GM13977 (cell line): ENCODE results near the gene PDGFRB.

Source experiments
- DNase-seq: peaks from one replicate; pipeline ENCODE4 v3.0.0; 2012; ENCODE audit warnings: low spot score
- in situ Hi-C: fragments of 300-500 bp; cut with MboI; formaldehyde crosslinking; loops from one replicate; pipeline ENCODE4 v1.12.0; 2022; ENCODE audit warnings: low sequenced_read_pairs, low pct_unique_long_range_greater_than_20kb, mixed read lengths, inconsistent platforms; ENCODE audit not compliant: unreplicated experiment
- TF ChIP-seq, protein P1 (sequence below): IDR thresholded peaks from 2 replicates; pipeline ENCODE4 v1.5.1; 2012; ENCODE audit warnings: mild to moderate bottlenecking, control low read depth; ENCODE audit not compliant: insufficient read depth; ENCODE audit errors: extremely low read depth, missing control alignments

Gene PDGFRB

GRCh38 chr5:150173161-150173560 lies 17.5 kb upstream of the PDGFRB start:
- TF ChIP-seq, protein P1, sequence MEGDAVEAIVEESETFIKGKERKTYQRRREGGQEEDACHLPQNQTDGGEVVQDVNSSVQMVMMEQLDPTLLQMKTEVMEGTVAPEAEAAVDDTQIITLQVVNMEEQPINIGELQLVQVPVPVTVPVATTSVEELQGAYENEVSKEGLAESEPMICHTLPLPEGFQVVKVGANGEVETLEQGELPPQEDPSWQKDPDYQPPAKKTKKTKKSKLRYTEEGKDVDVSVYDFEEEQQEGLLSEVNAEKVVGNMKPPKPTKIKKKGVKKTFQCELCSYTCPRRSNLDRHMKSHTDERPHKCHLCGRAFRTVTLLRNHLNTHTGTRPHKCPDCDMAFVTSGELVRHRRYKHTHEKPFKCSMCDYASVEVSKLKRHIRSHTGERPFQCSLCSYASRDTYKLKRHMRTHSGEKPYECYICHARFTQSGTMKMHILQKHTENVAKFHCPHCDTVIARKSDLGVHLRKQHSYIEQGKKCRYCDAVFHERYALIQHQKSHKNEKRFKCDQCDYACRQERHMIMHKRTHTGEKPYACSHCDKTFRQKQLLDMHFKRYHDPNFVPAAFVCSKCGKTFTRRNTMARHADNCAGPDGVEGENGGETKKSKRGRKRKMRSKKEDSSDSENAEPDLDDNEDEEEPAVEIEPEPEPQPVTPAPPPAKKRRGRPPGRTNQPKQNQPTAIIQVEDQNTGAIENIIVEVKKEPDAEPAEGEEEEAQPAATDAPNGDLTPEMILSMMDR: no peak
- DNase-seq: no peak
- in situ Hi-C loops: no loop called here

- TF ChIP-seq, protein P1: no peak
- DNase-seq: no peak
- in situ Hi-C loops: no loop called here
Measured at GRCh38 chr5:150172556-150172955, 16.9 kb upstream of the PDGFRB start.

GRCh38 chr5:150172145-150172544 lies 16.5 kb upstream of the PDGFRB start:
- no peak for DNase-seq
- in situ Hi-C loops: no loop called here
- TF ChIP-seq, protein P1: no peak

- no peak for DNase-seq
- TF ChIP-seq, protein P1: no peak
- in situ Hi-C loops: no loop called here
Measured at GRCh38 chr5:150168864-150169263, 13.2 kb upstream of the PDGFRB start.

DNA sequence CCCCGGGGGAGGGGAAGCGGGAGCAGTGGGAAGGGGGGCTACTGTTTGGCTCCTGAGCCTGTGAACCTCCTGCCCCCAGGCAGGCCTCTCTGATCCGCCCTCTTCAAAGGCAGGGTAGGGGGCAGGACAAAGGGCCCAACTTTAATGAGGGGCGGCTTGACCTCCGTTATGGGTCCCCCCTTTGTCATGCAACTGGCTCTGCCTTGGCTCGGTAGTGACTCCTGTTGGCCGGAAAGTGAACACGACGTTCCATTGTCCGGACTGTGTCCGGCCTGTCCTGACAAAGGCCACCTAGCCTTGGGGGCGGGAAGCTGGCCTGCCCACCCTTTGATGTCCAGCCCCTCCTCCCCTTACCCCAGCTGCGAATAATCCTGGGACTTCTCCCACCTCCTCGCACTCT lies 12.3 kb upstream of the PDGFRB start:
- no peak for DNase-seq
- TF ChIP-seq, protein P1: no peak
- in situ Hi-C loops: no loop called here

DNA sequence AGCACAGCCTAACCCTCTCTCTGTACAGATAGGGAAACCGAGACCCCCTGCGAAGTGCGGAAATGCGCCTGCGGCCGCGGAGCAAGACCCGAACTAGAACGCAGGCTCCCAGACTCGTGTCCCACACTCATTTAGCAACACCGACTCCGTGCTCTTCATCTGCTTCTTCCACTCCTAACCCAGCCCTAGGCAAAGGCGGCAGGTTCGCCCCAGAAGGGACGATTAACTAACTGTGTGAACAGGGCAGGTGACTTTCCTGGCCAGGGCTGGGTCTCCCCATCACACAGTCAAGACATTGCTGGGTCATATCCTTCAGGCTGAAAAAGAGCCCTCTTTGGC lies 11.8 kb upstream of the PDGFRB start:
- no peak for DNase-seq
- in situ Hi-C loops: no loop called here
- TF ChIP-seq, protein P1: no peak
